A673 (cell line): ENCODE measurements around the gene UBN2. TPM values are rescaled to one million over a fixed set of nuclear protein-coding genes. Genes with fewer than 3 reads are reported as not detected.
A peak's percentile ranks its signal among the peaks of the same experiment; 100 is the strongest.

ENCODE experiments used
- Bru-seq: library from RNA; stranded (reverse); fragments of 400-500 nt; gene quantifications from one replicate; lab custom pipeline; 2021; lab: Mats Ljungman, UMichigan
- BruChase-seq, 2 experiments: library from RNA; stranded (reverse); fragments of 400-500 nt; gene quantifications; one replicate each; lab custom pipeline; 2021; lab: Mats Ljungman, UMichigan
- BruUV-seq: library from RNA; stranded (reverse); fragments of 400-500 nt; replicated peaks from 2 replicates; lab custom pipeline; 2021; lab: Mats Ljungman, UMichigan
- CTCF ChIA-PET: fragments of 300-600 bp; sonication (Branson Sonifier 250); formaldehyde crosslinking; loops from one replicate; lab custom pipeline; 2022; ENCODE audit warnings: antibody characterized with exemption; lab: Charles Lee
- POLR2A ChIA-PET: fragments of 300-600 bp; sonication (Branson Sonifier 250); formaldehyde crosslinking; loops from one replicate; lab custom pipeline; 2022; ENCODE audit warnings: antibody characterized with exemption; ENCODE audit not compliant: low non-redundant PET; lab: Charles Lee
- DNase-seq: peaks from one replicate; pipeline ENCODE4 v3.0.0-alpha.2; 2015; ENCODE audit warnings: low spot score
- H3K27ac ChIP-seq: fragments of 200-600 bp; sonication (generic); 2 replicates; pipeline ENCODE4 v1.5.1; 2016; ENCODE audit warnings: mixed run types, low read depth, mild to moderate bottlenecking, mixed read lengths, antibody characterized with exemption, low read length; ENCODE audit not compliant: poor library complexity, severe bottlenecking
- H3K27me3 ChIP-seq: fragments of 200-600 bp; sonication (generic); replicated peaks from 2 replicates; pipeline ENCODE4 v1.6.1; 2017; ENCODE audit warnings: mixed run types, low read depth, mild to moderate bottlenecking, mixed read lengths, antibody characterized with exemption, low read length; ENCODE audit not compliant: insufficient read depth, poor library complexity
- H3K36me3 ChIP-seq: fragments of 200-600 bp; sonication (generic); 2 replicates; pipeline ENCODE4 v1.6.1; 2016; ENCODE audit warnings: mixed run types, mild to moderate bottlenecking, mixed read lengths, antibody characterized with exemption, low read length; ENCODE audit not compliant: insufficient read depth, poor library complexity, severe bottlenecking
- H3K4me1 ChIP-seq: fragments of 200-600 bp; sonication (generic); 2 replicates; pipeline ENCODE4 v1.6.1; 2017; ENCODE audit warnings: mixed run types, mild to moderate bottlenecking, mixed read lengths, antibody characterized with exemption, low read length; ENCODE audit not compliant: insufficient read depth, poor library complexity, severe bottlenecking
- H3K4me3 ChIP-seq: fragments of 200-600 bp; sonication (generic); 2 replicates; pipeline ENCODE4 v1.5.1; 2016; ENCODE audit warnings: low read depth, mixed run types, mild to moderate bottlenecking, mixed read lengths, low read length; ENCODE audit not compliant: poor library complexity, severe bottlenecking
- H3K9me3 ChIP-seq: fragments of 200-600 bp; sonication (generic); 2 replicates; pipeline ENCODE4 v1.6.1; 2016; ENCODE audit warnings: mixed run types, low read depth, mild to moderate bottlenecking, mixed read lengths, antibody characterized with exemption, low read length; ENCODE audit not compliant: poor library complexity, severe bottlenecking
- CTCF ChIP-seq: fragments of 300-800, 200-600 bp; sonication (generic); conservative IDR thresholded peaks from 2 replicates; pipeline ENCODE4 v1.5.1; 2017; ENCODE audit warnings: low read depth, mild to moderate bottlenecking, antibody characterized with exemption, low read length, moderate library complexity, mixed read lengths
- EZH2 ChIP-seq: fragments of 200-600 bp; sonication (generic); IDR thresholded peaks from 2 replicates; pipeline ENCODE4 v1.6.1; 2017; ENCODE audit warnings: borderline replicate concordance, low read depth, mild to moderate bottlenecking, mixed read lengths, antibody characterized with exemption, low read length; ENCODE audit not compliant: poor library complexity, severe bottlenecking
- intact Hi-C: fragments of 100-400 bp; cut with micrococcal nuclease; formaldehyde crosslinking; loops from one replicate; pipeline ENCODE4 v1.10.0; 2022; ENCODE audit not compliant: unreplicated experiment
- long read RNA-seq: library from polyadenylated mRNA; stranded (forward); transcript quantifications from one replicate; pipeline ENCODE4 v2.0.0, GENCODE V29; 2022
- total RNA-seq: library from RNA; stranded (reverse); gene quantifications from 2 replicates; pipeline ENCODE4 v1.2.3, GENCODE V29; 2021

UBN2 gene
- 13.8 and 14.5 TPM in 2 replicates for total RNA-seq
- percentile 70 among the genes with signal in this experiment for Bru-seq, nascent RNA
- percentile 82 among the genes with signal in this experiment for BruChase-seq, experiment 1, labeled RNA remaining after a 2-hour chase
- percentile 68 among the genes with signal in this experiment for BruChase-seq, experiment 2, labeled RNA remaining after a 6-hour chase
- long read RNA-seq, partial matches to known transcripts: 1 of 2 reads
- long read RNA-seq, other reads (novel, unspliced or antisense): 1 of 2 reads

DNA sequence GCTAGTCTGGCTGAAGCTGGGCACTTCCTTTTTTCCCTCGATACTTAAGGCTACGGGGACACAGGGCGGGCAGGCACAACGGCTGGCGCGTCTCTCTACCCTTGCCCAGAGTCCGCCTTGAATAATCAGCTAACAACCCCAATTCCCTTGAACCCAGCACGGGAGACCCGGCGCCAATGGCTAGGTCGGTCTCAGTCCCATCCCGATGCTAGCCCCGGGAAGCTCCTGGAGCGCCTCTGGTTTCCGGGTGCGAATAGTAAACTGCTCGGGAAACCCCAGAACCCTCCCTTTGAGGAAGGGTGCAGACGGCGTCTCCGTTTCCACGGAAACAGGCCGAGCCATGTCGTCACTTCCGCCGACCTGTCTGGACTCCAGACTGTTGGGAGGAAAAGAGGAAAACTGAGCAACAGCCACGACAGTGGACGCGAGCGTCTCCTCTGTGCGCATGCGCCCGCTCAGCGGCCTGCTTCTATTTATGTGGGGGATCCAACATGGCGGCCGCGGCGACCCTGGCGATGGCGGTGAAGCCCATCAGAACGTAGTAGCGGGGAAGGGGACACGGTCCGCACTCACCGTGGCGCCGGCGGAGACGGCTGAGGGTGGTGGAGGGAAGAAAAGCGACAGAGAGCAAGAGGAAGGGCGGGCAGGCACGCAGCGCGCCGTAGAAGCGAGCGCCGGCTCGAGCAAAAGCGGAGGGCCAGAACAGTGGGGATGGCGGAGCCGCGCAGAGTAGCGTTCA is at the start of gene UBN2:
UBN2 (plus strand) TSS at position 464 of the 739 bp plus-strand sequence; CDS start at position 712, 248 bp downstream.
- peaks cover 8% of the 10 kb centered on the region for H3K4me1 ChIP-seq
- H3K36me3 ChIP-seq: no peaks in the 10 kb centered on the region
- peaks cover 8% of the 10 kb centered on the region for H3K27me3 ChIP-seq
- TF ChIP-seq EZH2 (no peak), CTCF (no peak)
- CTCF ChIA-PET: no interaction called here
- DNase-seq: peak; percentile 97
- no peaks in the 10 kb centered on the region for H3K9me3 ChIP-seq
- peak within 1 kb of the TSS; percentile 81 for H3K27ac ChIP-seq
- POLR2A ChIA-PET: no interaction called here
- intact Hi-C loops: no loop called here
- H3K4me3 ChIP-seq: peak within 1 kb of the TSS; percentile 83
- BruUV-seq: no TSS peak

- Histone ChIP-seq H3K9me3 (no peaks in the 10 kb centered on the region), H3K36me3 (no peaks in the 10 kb centered on the region), H3K27ac (no peak overlapping the region), H3K27me3 (no peaks in the 10 kb centered on the region), H3K4me1 (peaks cover 10% of the 10 kb centered on the region), H3K4me3 (no peak overlapping the region)
- intact Hi-C loops: no loop called here
- ChIA-PET CTCF (no interaction called here), POLR2A (no interaction called here)
- DNase-seq: peak; percentile 7
- no TSS peak for BruUV-seq
- TF ChIP-seq EZH2: no peak
- TF ChIP-seq CTCF: no peak
These were observed 49.6 kb upstream of the UBN2 start for GRCh38 chr7:139181404-139181803.

- no peak overlapping the region for H3K27ac ChIP-seq
- POLR2A ChIA-PET: no interaction called here
- H3K36me3 ChIP-seq: no peaks in the 10 kb centered on the region
- intact Hi-C loops: no loop called here
- peaks cover 10% of the 10 kb centered on the region for H3K4me1 ChIP-seq
- H3K9me3 ChIP-seq: no peaks in the 10 kb centered on the region
- CTCF ChIA-PET: no interaction called here
- no peak for TF ChIP-seq CTCF
- TF ChIP-seq EZH2: no peak
- H3K4me3 ChIP-seq: no peak overlapping the region
- no TSS peak for BruUV-seq
- no peaks in the 10 kb centered on the region for H3K27me3 ChIP-seq
- peak; percentile 76 for DNase-seq
These were observed 48.7 kb upstream of the UBN2 start for GRCh38 chr7:139182363-139182762.
